Retina (tissue), 1 donor: ENCODE data around the gene OR52K1.
"Not testable (repeated sequence)": the region's sequence is repeated elsewhere in the genome, so short reads cannot be mapped to it uniquely, and the experiment has no call there.

Experiments
- DNase-seq: peaks from one replicate; pipeline ENCODE4 v3.0.0-alpha.2; 2016

Gene OR52K1

GRCh38 chr11:4482445-4482844 lies at the start of gene OR52K1:
TSS of gene OR52K1 (plus strand) at chr11:4482646. CDS start at chr11:4488901, 6,255 bp downstream.
- no peak for DNase-seq

GRCh38 chr11:4433856-4434255 lies 48.6 kb upstream of the OR52K1 start:
- DNase-seq: no peak

DNA sequence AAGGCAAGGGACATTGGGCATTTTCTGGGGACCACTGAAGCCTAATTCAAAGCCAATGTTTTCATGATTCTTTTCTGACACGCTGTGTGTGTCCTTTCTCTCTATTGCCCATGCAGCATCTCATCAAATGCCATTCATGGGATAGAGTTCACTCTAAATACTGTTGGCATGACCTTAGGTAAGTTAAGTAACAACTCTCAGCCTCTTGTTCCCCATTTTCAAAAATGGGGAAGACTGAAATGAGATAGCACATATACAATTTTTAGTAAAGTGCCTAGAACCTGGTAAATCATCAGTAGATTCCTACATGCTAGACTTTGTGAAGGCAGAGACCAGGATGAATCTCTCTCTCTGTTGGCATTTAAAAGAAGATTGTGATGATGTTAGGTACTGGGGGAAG lies 46.0 kb upstream of the OR52K1 start:
- DNase-seq: no peak

- DNase-seq: no peak
These were observed 40.9 kb upstream of the OR52K1 start for GRCh38 chr11:4441515-4441914.

DNA sequence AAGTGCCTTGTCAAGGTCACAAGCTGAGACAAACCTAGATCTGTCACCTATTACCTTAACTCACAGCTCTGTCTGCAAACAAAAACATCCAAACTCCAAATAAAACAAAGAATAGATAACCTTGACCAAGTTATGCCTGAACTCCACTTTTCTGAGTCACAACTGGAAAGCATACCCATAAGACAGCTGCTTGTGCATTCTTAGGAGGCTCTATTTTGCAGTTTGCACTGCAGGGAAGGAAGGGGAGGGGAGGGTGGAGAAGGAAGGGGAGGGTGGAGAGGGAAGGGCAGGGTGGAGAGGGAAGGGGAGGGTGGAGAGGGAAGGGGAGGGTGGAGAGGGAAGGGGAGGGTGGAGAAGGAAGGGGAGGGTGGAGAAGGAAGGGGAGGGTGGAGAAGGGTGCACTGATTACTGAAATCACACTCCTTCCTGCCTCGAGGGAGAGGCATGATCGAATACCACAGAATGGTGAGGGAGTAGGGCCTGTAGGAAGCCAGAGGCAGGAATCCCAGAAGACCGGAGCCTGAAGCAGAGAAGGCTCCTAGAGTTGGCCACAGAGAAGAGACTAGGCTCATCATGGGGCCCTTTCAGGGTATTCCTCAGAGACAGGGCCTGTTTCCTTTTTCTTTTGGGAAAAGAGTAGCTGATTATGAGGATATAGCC lies 39.1 kb upstream of the OR52K1 start:
- DNase-seq: no peak

- DNase-seq: no peak
These were observed 33.5 kb upstream of the OR52K1 start, which contains the start of gene OR52K2 for GRCh38 chr11:4448995-4449394. TSS of gene OR52K2 (plus strand) at chr11:4449295. CDS start at chr11:4449340, 45 bp downstream.

DNA sequence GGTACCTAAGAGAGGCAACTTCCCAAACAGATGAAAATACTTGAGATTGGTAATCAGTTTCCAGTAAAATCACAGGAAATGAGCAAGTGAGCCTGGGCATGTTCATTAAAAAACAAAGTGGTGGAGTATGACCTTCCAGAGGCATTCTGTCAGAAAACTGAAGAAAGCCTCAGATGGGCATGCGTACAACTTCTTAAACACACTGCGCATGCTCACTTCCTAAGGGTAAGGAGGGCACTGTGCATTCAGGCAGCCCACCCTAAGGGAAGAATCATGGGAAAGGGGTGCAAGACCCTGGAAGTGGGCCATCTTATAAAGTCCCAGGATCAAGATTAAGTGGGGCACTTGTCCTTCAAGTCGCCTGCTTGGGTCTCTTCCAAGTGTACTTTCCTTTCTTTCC lies 29.3 kb upstream of the OR52K1 start:
- no peak for DNase-seq

- DNase-seq: no peak
These were observed 28.4 kb upstream of the OR52K1 start for GRCh38 chr11:4454021-4454420.

DNA sequence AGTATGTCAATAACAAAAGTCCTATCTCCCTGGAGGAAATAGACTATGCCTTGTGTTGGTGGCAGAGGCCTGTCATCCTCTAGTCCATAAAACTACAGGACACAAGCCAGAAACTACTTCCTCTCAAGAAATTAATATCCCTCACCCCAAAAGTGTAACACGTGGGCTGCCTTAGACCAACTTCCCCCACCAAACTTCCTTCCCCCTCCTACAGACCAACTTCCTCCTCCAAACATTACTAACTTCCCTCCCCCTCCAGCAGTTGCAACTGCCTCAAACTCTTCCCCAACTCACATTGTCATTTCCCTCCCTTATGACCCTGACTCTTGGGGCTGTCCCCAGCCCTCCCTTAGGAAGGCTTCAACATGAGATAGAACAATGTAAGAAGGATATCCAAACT lies 27.0 kb upstream of the OR52K1 start:
- no peak for DNase-seq

DNA sequence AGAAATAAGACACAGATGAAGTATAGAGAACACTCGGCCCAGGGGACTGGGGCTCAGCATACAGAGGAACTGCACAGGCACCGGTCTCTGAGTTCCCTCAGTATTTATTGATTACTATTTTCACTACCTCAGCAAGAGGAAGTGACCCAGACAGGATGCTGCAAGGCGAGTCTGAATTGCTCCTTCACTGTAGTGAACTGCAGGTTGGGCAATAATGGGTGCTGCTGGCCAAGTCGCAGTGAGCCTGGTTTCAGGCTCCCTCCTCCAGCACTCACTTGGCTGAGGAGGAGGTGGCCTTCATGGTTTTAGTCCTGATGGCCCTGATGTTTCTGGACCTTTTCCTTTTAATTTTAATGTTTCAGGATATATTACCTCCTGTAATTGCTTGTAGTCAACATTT lies 22.9 kb upstream of the OR52K1 start:
- DNase-seq: no peak

GRCh38 chr11:4460151-4460550 lies 22.3 kb upstream of the OR52K1 start:
- no peak for DNase-seq

DNA sequence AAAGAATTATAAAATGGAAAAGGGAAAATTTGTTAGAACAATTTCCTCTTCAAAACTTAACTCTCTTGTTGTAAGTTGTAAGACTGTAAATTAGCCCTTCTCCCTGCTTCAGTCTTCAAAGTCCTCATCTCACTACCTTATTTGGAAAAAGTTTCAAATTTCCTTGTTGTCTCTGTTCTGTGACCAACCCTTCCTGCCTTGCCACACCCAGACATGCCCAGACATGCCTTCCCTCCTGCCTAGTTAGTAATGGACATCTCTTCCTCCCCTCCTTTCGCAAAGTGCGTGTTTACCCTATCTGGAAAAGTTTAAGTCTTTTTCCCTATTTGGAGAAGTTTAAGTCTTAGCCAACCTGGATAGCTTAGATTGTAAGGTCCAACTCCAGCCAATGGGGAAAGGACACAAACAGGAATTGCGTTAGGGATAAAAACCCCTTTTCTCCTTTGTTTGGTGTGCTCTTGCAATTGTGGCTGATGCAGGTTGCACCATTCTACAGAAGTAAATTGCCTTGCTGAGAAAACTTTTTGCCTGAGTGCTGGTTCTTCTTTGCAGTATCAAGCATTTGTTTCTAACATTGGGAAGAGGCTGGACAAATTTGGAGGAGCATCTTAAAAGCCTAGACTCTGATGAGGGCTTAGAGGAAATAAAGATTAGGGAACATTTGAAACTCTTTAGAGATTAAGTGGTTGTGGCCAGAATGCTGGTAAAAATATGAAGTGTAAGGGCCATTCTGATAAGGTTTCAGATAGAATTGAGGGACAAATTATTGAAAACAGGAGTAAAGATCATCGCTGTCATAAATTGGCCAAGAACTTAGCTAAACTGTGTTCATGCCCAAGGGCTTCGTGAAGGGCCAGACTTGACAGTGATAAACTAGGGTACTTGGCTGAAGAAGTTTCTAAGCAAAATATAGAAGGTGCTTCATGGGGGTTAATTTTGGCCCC lies 18.0 kb upstream of the OR52K1 start:
- DNase-seq: no peak

- DNase-seq: no peak
These were observed 17.0 kb upstream of the OR52K1 start for GRCh38 chr11:4465407-4465806.

- DNase-seq: no peak
These were observed 16.1 kb upstream of the OR52K1 start for GRCh38 chr11:4466131-4466870.

DNA sequence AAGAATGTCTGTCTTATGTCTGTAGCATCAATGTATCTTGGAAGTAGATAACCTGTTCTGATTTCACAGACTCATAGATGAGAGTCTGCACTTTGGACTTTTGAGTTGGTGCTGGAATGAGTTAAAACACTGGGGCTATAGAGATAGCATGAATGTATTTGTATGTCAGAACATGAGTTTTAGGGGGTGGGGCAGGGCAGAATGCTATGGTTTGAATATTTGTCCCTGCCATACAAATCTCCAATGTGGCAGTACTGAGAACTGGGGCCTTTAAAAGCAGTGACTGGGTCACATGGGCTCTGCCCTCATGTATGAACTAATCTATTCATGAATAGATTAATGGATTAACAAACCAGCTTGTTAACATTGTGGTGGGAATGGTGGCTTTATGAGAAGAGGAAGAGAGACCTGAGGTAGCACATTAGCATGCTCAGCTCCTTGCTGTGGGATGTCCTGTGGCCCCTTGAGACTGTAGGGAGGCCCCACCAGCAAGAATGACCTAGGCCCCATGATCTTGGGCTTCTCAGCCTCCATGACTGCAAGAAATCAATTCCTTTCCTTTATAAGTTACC lies 15.5 kb upstream of the OR52K1 start:
- DNase-seq: no peak

- no peak for DNase-seq
These were observed 14.4 kb upstream of the OR52K1 start for GRCh38 chr11:4467811-4468606.

- DNase-seq: no peak
These were observed 2.8 kb upstream of the OR52K1 start for GRCh38 chr11:4479644-4480043.

- DNase-seq: no peak
These were observed 1.7 kb upstream of the OR52K1 start for GRCh38 chr11:4480577-4481239.

GRCh38 chr11:4481240-4481582 lies 1.2 kb upstream of the OR52K1 start:
- no peak for DNase-seq

DNA sequence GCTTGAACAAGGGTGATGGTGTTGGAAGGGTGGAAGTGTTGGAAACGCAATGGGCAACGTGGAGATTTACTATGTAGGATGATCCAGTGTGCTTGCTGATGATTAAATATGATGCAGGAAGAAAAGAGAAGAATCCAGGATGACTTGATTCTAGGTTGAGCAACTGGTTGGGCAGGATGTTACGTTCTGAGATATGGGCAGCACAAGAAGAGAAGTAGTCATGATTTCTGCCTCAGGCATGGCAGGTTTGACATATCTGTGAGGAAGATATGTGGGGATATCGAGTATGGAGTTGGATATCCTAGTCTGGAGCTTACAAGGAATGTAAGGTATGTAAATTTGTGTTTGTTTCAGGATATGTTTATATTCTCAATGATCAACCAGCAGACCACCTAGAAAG lies 1.9 kb downstream of the OR52K1 start:
- DNase-seq: no peak

GRCh38 chr11:4491405-4491804 lies 9.0 kb downstream of the OR52K1 start:
- not testable (repeated sequence) for DNase-seq
